Measurements from ENCODE around the gene GGTLC2.
"Not testable (repeated sequence)": the region's sequence is repeated elsewhere in the genome, so short reads cannot be mapped to it uniquely, and the experiment has no call there.

The GGTLC2 gene

DNA sequence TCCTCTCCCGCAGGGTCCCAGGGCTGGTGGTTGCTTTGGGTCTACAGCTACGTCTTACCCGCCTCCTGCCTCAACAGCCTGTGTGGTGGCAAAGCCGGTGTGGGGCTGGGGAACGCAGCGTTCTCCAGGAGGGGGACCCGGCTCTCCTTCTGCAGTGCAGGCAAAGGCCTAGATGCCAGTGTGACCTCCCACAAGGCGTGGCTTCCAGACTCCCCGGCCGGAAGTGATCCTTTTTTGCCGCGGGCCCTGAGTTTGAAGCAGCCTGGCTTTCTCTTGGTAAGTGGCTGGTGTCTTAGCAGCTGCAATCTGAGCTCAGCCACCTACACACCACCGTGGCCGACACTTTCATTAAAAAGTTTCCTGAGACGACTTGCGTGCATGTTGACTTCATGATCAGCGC, 6.1 kb upstream of the GGTLC2 start:
- DNase-seq: not testable (repeated sequence)

DNA sequence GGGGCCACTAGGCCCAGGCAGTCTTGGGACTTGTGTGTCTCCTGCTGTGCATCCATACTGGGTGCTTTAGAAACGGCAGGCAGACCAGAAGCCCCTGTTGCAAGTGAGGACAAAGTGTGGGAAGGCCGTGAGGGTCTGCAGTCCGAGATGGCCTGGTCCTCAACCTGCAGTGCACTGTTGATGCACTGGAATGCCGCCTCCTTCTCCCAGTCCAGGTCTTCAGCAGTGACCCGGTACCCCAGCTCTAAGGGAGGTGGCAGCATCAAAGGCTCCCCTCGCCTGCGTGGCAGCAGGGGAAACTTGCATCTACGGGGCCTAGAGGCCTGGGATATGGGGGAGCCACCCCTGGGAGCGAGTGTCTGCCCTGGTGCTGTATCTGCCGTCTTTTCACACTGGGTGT, 2.2 kb upstream of the GGTLC2 start:
- DNase-seq: not testable (repeated sequence)

DNA sequence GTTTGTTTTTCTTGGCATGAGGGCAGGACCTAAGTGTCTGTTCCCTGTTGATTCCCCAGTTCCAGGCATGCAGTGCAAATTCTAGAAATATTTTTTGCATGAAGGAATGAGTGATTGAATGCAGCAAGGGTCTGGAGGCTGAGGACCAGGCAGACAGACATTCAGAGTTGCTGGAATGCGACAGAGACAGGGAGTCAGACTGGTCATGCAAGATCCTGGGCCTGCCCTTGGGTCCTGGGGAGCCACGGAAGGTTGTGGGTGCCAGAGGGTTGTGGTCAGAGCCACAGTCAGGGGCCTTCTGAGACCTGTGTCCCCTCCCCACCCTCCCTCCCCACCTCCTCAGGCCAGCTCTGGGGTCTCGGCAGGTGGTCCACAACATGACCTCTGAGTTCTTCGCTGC, 1.6 kb downstream of the GGTLC2 start:
- not testable (repeated sequence) for DNase-seq

GRCh38 chr22:22647952-22648351, 3.5 kb downstream of the GGTLC2 start:
- not testable (repeated sequence) for DNase-seq

DNA sequence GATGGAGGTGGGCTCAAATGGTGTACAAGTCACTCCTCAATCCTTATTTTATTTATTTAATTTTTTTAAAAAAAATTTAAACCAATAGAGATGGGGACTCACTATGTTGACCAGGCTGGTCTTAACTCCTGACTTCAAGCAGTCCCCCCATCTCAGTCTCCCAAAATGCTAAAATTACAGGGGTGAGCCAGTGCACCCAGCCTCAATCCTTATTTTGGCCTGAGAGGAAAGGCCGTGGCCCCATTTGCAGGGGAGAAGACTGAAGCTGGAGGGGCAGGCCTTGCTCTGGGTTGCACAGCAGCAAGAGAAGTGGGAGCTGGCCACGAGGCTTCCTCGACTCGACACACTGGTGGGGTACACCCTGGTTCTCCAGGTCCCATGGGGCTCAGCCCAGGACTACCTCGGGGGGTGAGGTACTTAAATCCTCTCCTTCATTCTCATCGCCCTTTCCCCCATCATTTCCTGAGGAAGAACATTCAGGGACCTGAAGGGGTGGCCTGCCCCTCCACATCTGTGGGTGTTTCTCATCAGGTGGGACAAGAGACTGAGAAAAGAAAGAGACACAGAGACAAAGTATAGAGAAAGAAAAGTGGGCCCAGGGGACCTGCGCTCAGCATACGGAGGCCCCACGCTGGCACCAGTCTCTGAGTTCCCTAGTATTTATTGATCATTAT, 4.6 kb downstream of the GGTLC2 start:
- DNase-seq: not testable (repeated sequence)

DNA sequence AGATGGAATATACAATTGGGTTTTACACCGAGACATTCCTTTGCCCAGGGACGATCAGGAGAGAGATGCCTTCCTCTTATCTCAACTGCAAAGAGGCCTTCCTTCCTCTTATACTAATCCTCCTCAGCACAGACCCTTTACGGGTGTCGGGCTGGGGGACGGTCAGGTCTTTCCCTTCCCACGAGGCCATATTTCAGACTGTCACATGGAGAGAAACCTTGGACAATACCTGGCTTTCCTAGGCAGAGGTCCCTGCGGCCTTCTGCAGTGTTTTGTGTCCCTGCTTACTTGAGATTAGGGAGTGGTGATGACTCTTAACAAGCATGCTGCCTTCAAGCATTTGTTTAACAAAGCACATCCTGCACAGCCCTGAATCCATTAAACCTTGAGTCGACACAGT, 5.3 kb downstream of the GGTLC2 start:
- not testable (repeated sequence) for DNase-seq

- not testable (repeated sequence) for DNase-seq
Measured at GRCh38 chr22:22650398-22650797, 6.0 kb downstream of the GGTLC2 start.

DNA sequence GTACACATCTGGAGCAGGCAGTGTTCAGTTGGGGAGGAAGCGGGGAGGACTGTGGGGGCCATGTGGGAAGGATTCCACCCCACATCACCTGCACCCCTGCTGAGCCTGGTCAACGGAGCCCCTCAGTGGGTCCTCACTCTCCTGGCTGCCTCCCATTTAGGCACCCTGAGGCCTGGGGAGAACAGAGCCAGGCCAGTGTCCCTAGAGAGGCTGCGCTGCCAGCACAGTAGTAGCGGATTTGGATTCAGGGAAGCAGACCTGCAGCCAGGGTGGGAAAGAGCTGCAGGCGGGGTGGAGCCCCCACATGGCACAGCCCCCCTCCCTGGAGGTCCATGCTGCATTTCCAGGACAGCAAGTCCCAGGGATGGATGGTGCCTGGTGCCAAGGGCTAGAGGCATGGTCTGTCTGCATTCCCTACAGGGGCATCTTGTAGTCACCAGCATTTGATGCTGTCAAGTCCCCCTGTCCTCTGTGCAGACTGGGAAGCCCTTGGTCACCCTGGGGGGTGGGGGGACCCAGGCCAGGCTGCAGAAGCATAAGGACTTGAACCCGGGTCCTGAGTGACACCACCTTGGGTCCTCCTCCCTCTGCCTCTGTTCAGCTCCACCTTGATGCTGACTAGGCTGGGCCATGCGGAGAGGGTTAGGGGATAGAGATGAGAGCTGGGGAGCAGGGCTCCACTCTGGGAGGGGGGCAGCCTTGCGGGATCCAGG, 6.5 kb downstream of the GGTLC2 start:
- not testable (repeated sequence) for DNase-seq

DNA sequence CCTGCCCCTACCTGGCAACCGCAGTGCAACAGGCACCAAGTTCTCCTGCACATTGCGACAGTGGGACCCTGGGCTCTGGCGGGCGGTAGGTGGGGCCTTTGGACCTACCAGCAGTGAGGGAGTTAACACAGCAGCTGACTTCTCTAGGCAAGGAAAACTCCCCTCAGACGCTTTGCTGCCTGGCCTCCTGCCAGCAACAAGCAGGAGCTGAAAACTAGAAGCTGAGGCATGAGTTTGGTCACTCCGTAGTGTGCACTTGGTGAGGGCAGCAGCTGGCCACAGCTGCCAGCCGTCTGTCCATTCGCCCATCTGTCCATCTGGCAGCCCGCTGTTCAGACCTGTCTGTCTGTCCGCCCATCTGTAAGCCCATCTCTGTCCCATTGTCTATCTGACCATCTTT, 7.2 kb downstream of the GGTLC2 start:
- not testable (repeated sequence) for DNase-seq

GRCh38 chr22:22652102-22652501, 7.7 kb downstream of the GGTLC2 start:
- DNase-seq: not testable (repeated sequence)

DNA sequence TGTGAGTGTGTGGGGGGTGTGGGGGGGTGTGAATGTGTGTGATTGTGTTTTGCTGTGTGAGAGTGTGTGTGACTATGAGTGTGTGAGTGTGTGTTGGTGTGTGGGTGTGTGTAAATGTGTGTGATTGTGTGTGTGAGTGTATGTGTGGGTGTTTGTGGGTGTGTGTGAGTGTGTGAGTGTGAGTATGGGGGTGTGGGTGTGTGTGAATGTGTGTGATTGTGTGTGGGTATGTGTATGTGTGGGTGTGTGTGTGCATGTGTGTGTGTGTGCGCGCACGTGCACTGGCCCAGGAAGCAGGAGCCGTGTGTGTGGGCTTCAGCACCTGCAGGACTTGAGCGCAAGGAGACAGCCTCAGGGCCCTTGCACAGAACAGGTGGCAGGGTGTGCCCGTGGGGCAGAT, 8.2 kb downstream of the GGTLC2 start:
- DNase-seq: not testable (repeated sequence)

GRCh38 chr22:22653677-22654381, 9.4 kb downstream of the GGTLC2 start:
- DNase-seq: not testable (repeated sequence)

DNA sequence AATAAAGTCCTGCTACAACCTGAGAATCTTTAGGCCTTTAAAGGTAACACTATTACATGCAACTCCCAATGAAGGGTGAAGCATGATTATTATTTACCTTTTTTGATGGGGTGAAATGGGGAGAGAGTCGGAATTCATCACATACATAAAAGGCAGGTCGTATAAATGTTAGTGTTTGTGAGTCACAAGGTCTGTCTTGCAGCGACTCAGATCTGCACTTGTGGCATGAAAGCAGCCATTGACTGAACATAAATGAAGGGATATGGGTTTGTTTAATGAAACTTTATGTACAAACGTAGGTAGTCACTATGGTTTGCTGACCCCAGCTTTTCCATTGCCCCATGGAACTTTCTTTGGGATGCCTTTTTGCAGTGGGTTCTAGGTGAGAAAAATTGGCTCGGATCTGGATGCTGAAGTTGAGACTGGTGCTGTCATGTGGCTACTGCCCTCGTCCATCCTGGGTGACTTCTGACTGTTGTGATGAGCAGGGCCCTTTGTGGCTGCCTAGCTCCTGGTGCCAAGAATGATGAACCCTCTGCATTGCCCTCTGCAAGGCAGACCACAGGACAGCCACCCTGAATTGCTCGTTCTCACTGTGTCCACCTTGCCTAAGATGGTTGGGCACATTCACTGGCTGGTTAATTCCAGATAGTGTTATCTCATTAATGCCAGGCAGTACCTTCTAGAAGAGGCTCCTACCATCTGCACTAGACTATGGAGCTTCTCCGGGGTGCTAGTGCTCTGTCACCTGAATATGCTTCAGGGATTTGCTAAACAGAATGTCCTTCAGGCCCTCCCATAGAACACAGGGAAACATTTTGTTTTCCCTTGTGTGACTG, 11.3 kb downstream of the GGTLC2 start:
- no peak for DNase-seq

DNA sequence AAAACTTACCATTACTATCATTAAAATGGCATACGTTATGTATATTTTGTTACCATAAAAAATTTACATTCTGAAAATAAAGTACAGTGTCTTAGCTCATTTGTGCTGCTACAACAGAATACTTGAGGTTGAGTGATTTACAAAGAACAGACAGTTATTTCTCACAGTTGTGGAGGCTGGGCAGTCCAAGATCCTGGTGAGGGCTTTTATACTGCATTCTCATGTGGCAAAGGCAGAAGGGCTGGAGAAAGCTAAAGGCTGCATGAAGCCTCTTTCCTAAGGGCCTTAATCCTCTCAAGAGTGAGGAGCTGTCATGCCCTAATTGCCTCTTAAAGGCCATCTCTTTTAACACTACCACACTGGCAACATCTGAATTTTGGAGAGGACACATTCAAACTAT, 13.3 kb downstream of the GGTLC2 start:
- no peak for DNase-seq

DNA sequence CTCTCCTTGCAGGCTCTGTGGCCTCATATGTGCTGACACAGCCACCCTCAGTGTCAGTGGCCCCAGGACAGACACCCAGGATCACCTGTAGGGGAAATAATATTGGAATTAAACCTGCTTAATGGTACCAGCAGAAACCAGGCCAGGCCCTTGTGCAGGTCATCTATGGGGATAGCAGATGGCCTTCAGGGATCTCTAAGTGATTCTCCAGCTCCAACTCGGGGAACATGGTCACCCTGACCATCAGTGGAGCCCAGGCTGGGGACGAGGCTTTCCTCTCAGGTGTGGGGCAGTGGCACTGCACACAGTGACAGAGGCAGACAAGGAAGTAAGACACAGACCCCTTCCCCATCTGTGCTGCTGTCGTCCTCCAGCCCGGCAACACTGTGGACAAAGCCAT, 16.9 kb downstream of the GGTLC2 start:
- DNase-seq: no peak

DNA sequence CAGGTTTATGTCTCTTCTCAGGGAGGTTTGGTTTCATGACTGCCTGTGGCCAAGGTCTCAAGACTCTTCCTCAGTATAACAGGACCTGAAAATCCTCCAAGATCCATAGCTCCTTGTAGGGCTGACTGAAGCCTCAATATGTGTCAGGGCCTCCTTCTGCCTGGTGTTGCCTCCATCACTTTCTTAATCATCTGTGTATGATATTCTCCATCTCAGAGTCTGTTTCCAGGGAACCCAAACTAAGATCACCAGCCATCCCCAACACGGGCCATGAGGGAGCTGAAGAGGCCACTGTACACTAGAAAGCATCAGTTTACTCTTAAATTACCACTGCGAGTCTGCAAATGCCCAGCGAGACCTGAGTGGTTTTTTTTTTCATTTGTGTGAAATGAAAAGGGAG, 17.7 kb downstream of the GGTLC2 start:
- no peak for DNase-seq

DNA sequence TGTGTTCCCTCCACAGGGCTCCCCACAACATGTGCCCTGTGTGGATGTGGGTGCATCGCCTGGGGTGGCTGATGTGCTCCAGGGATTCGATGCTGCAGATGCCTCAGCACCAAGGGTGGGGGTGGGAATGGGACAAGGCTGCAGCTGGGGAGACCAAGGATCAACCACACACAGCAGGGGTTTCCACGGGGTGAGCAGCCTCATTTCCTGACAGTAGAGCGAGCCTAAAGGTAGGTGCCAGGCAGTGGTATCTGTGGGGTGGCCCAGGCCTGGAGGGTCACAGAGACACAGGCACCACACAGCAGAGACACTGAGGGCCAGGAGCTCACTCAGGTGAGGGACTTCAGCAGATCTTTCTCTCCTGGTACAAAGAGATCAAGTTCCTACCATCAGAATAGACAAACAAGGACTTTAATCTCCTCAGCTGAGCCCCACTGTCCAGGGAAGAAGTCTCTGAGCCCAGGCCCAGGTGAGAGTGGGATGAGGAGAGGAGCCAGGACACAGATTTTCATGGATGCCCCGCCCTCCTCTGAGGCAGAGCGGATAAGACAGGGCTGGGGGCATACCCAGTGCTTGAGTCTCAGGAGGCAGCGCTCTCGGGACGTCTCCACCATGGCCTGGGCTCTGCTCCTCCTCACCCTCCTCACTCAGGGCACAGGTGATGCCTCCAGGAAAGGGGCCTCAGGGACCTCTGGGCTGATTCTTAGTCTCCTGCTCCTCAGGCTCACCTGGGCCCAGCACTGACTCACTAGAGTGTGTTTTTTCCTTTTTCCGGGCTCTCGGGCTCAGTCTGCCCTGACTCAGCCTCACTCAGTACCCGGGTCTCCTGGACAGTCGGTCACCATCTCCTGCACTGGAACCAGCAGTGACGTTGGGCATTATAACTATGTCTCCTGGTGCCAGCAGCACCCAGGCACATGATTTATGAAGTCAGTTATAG, 19.7 kb downstream of the GGTLC2 start:
- no peak for DNase-seq

GRCh38 chr22:22666307-22667091, 22.1 kb downstream of the GGTLC2 start:
- DNase-seq: no peak

DNA sequence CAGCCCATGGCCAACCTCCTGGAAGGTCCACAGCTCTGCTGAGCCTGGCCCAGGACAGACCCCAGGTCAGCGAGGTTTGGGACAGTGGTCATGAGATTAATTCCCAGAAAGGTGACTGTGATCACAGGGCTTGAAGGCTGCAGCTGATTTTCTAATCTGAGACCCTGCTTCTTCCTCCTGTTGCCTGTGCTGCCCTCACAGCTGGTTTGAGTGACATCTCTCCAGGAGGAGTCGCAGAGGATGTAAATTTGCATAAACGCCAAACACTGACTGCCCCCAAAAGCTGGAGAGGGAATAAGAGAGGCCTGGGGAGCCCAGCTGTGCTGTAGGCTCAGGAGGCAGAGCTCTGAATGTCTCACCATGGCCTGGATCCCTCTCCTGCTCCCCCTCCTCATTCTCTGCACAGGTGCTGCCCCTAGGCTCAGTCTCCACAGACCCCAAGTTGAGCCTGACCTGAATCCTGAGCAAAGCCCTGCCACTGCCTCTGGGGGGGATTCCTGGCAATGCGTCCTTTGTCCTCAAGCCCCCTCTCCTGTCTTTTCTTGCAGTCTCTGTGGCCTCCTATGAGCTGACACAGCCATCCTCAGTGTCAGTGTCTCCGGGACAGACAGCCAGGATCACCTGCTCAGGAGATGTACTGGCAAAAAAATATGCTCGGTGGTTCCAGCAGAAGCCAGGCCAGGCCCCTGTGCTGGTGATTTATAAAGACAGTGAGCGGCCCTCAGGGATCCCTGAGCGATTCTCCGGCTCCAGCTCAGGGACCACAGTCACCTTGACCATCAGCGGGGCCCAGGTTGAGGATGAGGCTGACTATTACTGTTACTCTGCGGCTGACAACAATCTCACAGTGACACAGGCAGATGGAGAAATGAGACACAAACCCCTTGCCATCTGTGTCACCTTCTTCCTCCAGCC, 23.8 kb downstream of the GGTLC2 start:
- DNase-seq: no peak

Data from C1 segment of cervical spinal cord (tissue), 14 donors.